SK-N-SH treated with all-trans-retinoic acid at 6 μM for 48 hours (cell line): ENCODE data around the gene ARHGAP24.
"Not testable (repeated sequence)": the region's sequence is repeated elsewhere in the genome, so short reads cannot be mapped to it uniquely, and the experiment has no call there.

Experiments
- ATAC-seq: fragments of 200-7000 bp; cut with Tn5 transposase; 3 replicates; pipeline ENCODE4 v1.9.1; 2020; ENCODE audit warnings: mild to moderate bottlenecking, moderate library complexity
- ARNTL ChIP-seq: fragments of 450-650 bp; formaldehyde crosslinking; IDR thresholded peaks from 2 replicates; pipeline ENCODE4 v1.5.0; 2020; ENCODE audit warnings: low read depth, mild to moderate bottlenecking, moderate library complexity, borderline replicate concordance
- BACH2 ChIP-seq: fragments of 250-450 bp; sonication (Bioruptor Pico); IDR thresholded peaks from 2 replicates; pipeline ENCODE4 v1.9.0; 2021; ENCODE audit warnings: mild to moderate bottlenecking, borderline replicate concordance
- CREB5 ChIP-seq: fragments of 250-450 bp; sonication (Bioruptor Pico); IDR thresholded peaks from 2 replicates; pipeline ENCODE4 v1.5.1; 2020; ENCODE audit warnings: low read depth, mild to moderate bottlenecking, moderate library complexity
- CSDC2 ChIP-seq: fragments of 250-450 bp; sonication (Bioruptor Pico); IDR thresholded peaks from 2 replicates; pipeline ENCODE4 v1.5.0; 2020; ENCODE audit warnings: mild to moderate bottlenecking, moderate library complexity
- CSRNP3 ChIP-seq: fragments of 250-450 bp; sonication (Bioruptor Pico); IDR thresholded peaks from 2 replicates; pipeline ENCODE4 v1.5.1; 2021; ENCODE audit warnings: mild to moderate bottlenecking, moderate library complexity
- GLIS3 ChIP-seq: fragments of 250-450 bp; sonication (Bioruptor Pico); IDR thresholded peaks from 2 replicates; pipeline ENCODE4 v1.5.0; 2020; ENCODE audit warnings: mild to moderate bottlenecking, moderate library complexity
- ISL1 ChIP-seq: fragments of 250-450 bp; sonication (Bioruptor Pico); IDR thresholded peaks from 2 replicates; pipeline ENCODE4 v2.1.2; 2022; ENCODE audit warnings: mild to moderate bottlenecking, moderate library complexity
- OSR1 ChIP-seq: fragments of 250-450 bp; sonication (Bioruptor Pico); IDR thresholded peaks from 2 replicates; pipeline ENCODE4 v1.8.0; 2022; ENCODE audit warnings: moderate library complexity, mild to moderate bottlenecking, inconsistent platforms
- POU6F1 ChIP-seq: fragments of 250-450 bp; sonication (Bioruptor Pico); IDR thresholded peaks from 2 replicates; pipeline ENCODE4 v1.8.0; 2021; ENCODE audit warnings: low read depth, mild to moderate bottlenecking, moderate library complexity, borderline replicate concordance
- RARB ChIP-seq: fragments of 250-450 bp; sonication (Bioruptor Pico); IDR thresholded peaks from 2 replicates; pipeline ENCODE4 v1.8.0; 2021; ENCODE audit warnings: mild to moderate bottlenecking, moderate library complexity
- SNAI2 ChIP-seq: fragments of 250-450 bp; sonication (Bioruptor Pico); IDR thresholded peaks from 2 replicates; pipeline ENCODE4 v1.5.0; 2020; ENCODE audit warnings: mild to moderate bottlenecking, moderate library complexity
- TCF4 ChIP-seq: fragments of 250-450 bp; sonication (Bioruptor Pico); IDR thresholded peaks from 2 replicates; pipeline ENCODE4 v1.8.0; 2021; ENCODE audit warnings: mild to moderate bottlenecking, moderate library complexity, borderline replicate concordance
- ZC3H10 ChIP-seq: fragments of 250-450 bp; sonication (Bioruptor Pico); IDR thresholded peaks from 2 replicates; pipeline ENCODE4 v1.5.1; 2021; ENCODE audit warnings: mild to moderate bottlenecking, moderate library complexity
- ZFP3 ChIP-seq: fragments of 250-450 bp; sonication (Bioruptor Pico); IDR thresholded peaks from 2 replicates; pipeline ENCODE4 v1.5.0; 2020; ENCODE audit warnings: mild to moderate bottlenecking, moderate library complexity
- ZFP30 ChIP-seq: fragments of 450-650 bp; formaldehyde crosslinking; IDR thresholded peaks from 2 replicates; pipeline ENCODE4 v1.5.0; 2022; ENCODE audit warnings: mild to moderate bottlenecking, moderate library complexity
- ZNF70 ChIP-seq: fragments of 450-650 bp; formaldehyde crosslinking; IDR thresholded peaks from 2 replicates; pipeline ENCODE4 v1.5.0; 2020; ENCODE audit warnings: mild to moderate bottlenecking, moderate library complexity
- ZNF8 ChIP-seq: fragments of 450-650 bp; formaldehyde crosslinking; IDR thresholded peaks from 2 replicates; pipeline ENCODE4 v1.5.0; 2020; ENCODE audit warnings: mild to moderate bottlenecking, moderate library complexity
- TF ChIP-seq, protein P1 (sequence below): fragments of 250-450 bp; sonication (Bioruptor Pico); IDR thresholded peaks from 2 replicates; pipeline ENCODE4 v1.5.0; 2020; ENCODE audit warnings: mild to moderate bottlenecking, moderate library complexity
- TF ChIP-seq, protein P2 (sequence below): fragments of 250-450 bp; sonication (Bioruptor Pico); IDR thresholded peaks from 2 replicates; pipeline ENCODE4 v1.8.0; 2020; ENCODE audit warnings: mild to moderate bottlenecking, moderate library complexity, borderline replicate concordance

ARHGAP24 gene

GRCh38 chr4:85907001-85907400, 432.1 kb downstream of the ARHGAP24 start:
- no peak for ATAC-seq
- TF ChIP-seq ISL1 (CRISPR knock-in tag) (no peak), TCF4 (CRISPR knock-in tag) (no peak), ZFP30 (no peak), ZC3H10 (no peak), ZFP3 (CRISPR knock-in tag) (no peak), OSR1 (no peak), ZNF70 (CRISPR knock-in tag) (no peak), GLIS3 (CRISPR knock-in tag) (no peak), ZNF8 (no peak)
- TF ChIP-seq, protein P1, sequence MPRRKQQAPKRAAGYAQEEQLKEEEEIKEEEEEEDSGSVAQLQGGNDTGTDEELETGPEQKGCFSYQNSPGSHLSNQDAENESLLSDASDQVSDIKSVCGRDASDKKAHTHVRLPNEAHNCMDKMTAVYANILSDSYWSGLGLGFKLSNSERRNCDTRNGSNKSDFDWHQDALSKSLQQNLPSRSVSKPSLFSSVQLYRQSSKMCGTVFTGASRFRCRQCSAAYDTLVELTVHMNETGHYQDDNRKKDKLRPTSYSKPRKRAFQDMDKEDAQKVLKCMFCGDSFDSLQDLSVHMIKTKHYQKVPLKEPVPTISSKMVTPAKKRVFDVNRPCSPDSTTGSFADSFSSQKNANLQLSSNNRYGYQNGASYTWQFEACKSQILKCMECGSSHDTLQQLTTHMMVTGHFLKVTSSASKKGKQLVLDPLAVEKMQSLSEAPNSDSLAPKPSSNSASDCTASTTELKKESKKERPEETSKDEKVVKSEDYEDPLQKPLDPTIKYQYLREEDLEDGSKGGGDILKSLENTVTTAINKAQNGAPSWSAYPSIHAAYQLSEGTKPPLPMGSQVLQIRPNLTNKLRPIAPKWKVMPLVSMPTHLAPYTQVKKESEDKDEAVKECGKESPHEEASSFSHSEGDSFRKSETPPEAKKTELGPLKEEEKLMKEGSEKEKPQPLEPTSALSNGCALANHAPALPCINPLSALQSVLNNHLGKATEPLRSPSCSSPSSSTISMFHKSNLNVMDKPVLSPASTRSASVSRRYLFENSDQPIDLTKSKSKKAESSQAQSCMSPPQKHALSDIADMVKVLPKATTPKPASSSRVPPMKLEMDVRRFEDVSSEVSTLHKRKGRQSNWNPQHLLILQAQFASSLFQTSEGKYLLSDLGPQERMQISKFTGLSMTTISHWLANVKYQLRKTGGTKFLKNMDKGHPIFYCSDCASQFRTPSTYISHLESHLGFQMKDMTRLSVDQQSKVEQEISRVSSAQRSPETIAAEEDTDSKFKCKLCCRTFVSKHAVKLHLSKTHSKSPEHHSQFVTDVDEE, result no peak
- TF ChIP-seq, protein P2, sequence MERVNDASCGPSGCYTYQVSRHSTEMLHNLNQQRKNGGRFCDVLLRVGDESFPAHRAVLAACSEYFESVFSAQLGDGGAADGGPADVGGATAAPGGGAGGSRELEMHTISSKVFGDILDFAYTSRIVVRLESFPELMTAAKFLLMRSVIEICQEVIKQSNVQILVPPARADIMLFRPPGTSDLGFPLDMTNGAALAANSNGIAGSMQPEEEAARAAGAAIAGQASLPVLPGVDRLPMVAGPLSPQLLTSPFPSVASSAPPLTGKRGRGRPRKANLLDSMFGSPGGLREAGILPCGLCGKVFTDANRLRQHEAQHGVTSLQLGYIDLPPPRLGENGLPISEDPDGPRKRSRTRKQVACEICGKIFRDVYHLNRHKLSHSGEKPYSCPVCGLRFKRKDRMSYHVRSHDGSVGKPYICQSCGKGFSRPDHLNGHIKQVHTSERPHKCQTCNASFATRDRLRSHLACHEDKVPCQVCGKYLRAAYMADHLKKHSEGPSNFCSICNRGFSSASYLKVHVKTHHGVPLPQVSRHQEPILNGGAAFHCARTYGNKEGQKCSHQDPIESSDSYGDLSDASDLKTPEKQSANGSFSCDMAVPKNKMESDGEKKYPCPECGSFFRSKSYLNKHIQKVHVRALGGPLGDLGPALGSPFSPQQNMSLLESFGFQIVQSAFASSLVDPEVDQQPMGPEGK (CRISPR knock-in tag), result no peak

DNA sequence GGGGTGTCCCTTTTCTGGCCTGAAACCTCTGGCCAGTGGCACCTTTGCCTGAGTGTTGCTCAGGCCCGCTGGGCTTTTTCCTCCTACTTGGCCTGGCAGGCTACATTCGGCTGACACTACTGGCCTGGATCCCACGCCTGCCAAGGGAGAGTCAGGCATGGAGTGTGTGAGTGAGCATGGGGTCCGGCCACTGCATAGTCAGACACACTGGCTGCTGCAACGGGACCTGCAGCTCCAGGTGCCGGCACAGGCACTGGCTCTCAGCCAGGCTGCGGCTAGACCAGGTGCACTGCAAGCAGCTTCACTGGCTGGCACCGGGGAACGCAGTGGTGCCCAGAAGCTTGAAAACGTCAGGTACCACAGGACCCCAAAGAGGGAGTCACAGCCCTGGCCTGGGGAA, 434.9 kb downstream of the ARHGAP24 start:
- no peak for ATAC-seq

DNA sequence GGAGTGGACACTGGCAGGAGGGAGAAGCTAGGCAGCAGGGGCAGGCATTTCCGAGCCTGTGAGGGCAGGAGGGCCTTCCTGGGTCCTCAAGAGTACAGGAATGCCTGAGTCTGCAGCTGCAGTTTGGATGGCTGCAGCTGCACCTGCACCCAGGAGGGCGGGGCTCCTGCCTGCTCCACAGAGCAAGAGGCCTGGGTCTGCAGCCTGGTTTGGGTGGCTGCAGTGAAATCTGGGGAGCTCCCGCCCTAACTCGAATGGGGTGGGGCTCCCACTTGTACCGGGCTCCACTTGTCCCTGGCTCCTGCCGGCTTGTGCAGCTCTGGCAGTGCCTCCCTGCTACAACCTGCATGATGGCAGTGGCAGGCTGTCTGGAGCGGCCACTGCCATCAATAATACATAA, 436.0 kb downstream of the ARHGAP24 start:
- no peak for ATAC-seq
- no peak for TF ChIP-seq ZNF8
- TF ChIP-seq ARNTL (CRISPR knock-in tag), result no peak
- TF ChIP-seq ISL1 (CRISPR knock-in tag), result no peak
- TF ChIP-seq POU6F1 (CRISPR knock-in tag), result no peak
- TF ChIP-seq CREB5 (CRISPR knock-in tag), result no peak
- no peak for TF ChIP-seq GLIS3 (CRISPR knock-in tag)
- TF ChIP-seq SNAI2 (CRISPR knock-in tag), result no peak
- no peak for TF ChIP-seq ZFP3 (CRISPR knock-in tag)
- TF ChIP-seq, protein P2 (CRISPR knock-in tag), result no peak
- no peak for TF ChIP-seq ZFP30
- TF ChIP-seq RARB (CRISPR knock-in tag), result no peak
- TF ChIP-seq BACH2 (CRISPR knock-in tag), result no peak

More for the DNA sequence above, 434.9 kb downstream of the ARHGAP24 start:
- TF ChIP-seq ZC3H10, result no peak

DNA sequence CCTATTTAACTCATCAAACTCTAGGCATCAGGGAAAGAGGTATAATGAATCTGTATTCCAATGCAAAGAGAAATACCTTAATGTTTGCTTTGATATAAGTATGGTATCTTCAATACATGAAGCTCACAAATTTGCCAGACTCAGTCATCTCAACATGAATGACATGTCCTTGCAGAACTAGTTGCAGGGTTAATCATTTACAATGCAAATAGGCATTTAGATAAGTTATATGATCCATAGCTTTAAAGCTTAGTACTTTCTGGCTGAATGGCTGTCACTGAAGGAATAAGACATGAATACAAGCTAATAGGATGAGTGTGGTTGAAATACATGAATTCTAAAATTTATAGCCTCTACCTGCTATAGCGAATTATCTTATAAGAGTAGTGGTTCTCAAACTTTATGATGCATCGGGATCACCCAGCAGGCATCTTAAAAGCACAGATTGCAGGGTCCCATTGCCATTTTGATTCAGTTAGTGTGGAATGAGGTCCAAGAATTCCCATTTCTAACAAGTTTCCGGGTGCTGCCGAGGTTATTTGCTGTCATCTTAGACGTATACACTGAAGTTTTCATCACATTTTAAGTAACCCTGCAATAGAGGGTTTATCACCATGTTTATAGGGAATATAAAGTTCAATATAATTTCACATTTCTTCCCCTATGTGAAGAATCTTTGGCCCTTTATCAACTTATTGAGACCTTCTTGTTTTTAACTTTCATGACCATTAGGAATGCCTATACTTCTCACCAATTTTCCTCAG, 439.2 kb downstream of the ARHGAP24 start:
- TF ChIP-seq CSRNP3 (no peak), ZNF70 (CRISPR knock-in tag) (no peak), ISL1 (CRISPR knock-in tag) (no peak), CSDC2 (CRISPR knock-in tag) (no peak), ZFP3 (CRISPR knock-in tag) (no peak)
- ATAC-seq, result no peak

- not testable (repeated sequence) for ATAC-seq
Measured at GRCh38 chr4:85915570-85915969, 440.6 kb downstream of the ARHGAP24 start.
